ENCODE measurements around the gene NCOA7.

DNA sequence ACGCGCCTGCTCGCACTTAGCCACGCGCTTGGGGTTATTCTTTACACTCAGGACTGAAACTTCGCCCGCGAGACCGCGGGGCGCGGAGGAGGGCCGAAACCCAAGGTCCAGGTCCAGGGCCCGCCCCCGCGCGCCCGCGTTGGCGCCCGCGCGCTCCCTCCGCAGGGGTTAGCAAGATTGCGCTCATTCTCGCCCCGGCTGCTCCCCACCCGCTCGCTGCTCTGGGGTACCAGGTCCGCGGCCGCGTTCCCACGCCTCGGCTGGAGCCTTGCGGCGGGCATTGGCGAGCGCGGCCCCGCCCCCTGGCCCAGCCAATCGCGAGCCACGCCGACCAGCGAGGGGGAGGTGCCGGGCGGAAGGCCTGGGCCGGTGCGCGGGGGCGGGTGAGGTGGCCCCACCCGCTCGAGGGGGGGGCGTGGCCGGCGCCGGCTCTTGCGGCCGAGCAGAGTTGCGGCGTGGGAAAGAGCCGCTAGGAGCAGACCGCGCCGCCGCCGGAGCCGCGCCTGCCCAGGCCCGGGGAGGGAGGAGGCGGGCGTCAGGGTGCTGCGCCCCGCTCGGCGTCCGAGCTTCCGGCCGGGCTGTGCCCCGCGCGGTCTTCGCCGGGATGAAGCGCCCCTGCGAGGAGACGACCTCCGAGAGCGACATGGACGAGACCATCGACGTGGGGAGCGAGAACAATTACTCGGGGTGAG is 41.4 kb upstream of the NCOA7 start, which contains the start of gene HEY2:
- TF ChIP-seq, protein P1, sequence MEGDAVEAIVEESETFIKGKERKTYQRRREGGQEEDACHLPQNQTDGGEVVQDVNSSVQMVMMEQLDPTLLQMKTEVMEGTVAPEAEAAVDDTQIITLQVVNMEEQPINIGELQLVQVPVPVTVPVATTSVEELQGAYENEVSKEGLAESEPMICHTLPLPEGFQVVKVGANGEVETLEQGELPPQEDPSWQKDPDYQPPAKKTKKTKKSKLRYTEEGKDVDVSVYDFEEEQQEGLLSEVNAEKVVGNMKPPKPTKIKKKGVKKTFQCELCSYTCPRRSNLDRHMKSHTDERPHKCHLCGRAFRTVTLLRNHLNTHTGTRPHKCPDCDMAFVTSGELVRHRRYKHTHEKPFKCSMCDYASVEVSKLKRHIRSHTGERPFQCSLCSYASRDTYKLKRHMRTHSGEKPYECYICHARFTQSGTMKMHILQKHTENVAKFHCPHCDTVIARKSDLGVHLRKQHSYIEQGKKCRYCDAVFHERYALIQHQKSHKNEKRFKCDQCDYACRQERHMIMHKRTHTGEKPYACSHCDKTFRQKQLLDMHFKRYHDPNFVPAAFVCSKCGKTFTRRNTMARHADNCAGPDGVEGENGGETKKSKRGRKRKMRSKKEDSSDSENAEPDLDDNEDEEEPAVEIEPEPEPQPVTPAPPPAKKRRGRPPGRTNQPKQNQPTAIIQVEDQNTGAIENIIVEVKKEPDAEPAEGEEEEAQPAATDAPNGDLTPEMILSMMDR (IDR thresholded peaks at IDR 0.05), result peak in 2 of 4 experiments; percentile 11 to 17
- TF ChIP-seq POLR2A (IDR thresholded peaks at IDR 0.05), result peak; percentile 45 to 87
